DOHH2 (cell line): ENCODE results near the gene FAM219A.

ENCODE experiments used
- H3F3A ChIP-seq: fragments of 200-600 bp; sonication (generic), shearing (Covaris generic); 2 replicates; pipeline ENCODE4 v1.6.0; 2016; ENCODE audit warnings: antibody characterized with exemption, mild to moderate bottlenecking; ENCODE audit not compliant: control insufficient read depth, insufficient read depth
- H3K27ac ChIP-seq: fragments of 200-600 bp; sonication (generic); 2 replicates; pipeline ENCODE4 v1.5.1; 2014; ENCODE audit warnings: low read depth, mild to moderate bottlenecking, low read length, moderate library complexity
- H3K27me3 ChIP-seq: fragments of 200-600 bp; sonication (generic); 2 replicates; pipeline ENCODE4 v1.6.1; 2014; ENCODE audit warnings: mild to moderate bottlenecking, low read length, mixed read lengths; ENCODE audit not compliant: control insufficient read depth
- H3K36me3 ChIP-seq: fragments of 200-600 bp; sonication (generic); 2 replicates; pipeline ENCODE4 v1.6.1; 2014; ENCODE audit warnings: mild to moderate bottlenecking, low read length, moderate library complexity, mixed read lengths; ENCODE audit not compliant: control insufficient read depth
- H3K4me1 ChIP-seq: fragments of 200-600 bp; sonication (generic); 2 replicates; pipeline ENCODE4 v1.6.1; 2014; ENCODE audit warnings: mild to moderate bottlenecking, low read length, mixed read lengths; ENCODE audit not compliant: control insufficient read depth
- H3K4me2 ChIP-seq: fragments of 200-600 bp; sonication (generic); 2 replicates; pipeline ENCODE4 v1.6.0; 2014; ENCODE audit warnings: mild to moderate bottlenecking, low read length, moderate library complexity
- H3K4me3 ChIP-seq: fragments of 200-600 bp; sonication (generic); 2 replicates; pipeline ENCODE4 v1.5.1; 2014; ENCODE audit warnings: mild to moderate bottlenecking, low read length, mixed read lengths
- H3K79me2 ChIP-seq: fragments of 200-600 bp; sonication (generic); 2 replicates; pipeline ENCODE4 v1.6.1; 2014; ENCODE audit warnings: mild to moderate bottlenecking, low read length, mixed read lengths; ENCODE audit not compliant: control insufficient read depth
- H3K9me2 ChIP-seq: fragments of 200-600 bp; sonication (generic); replicated peaks from 2 replicates; pipeline ENCODE4 v1.6.1; 2014; ENCODE audit warnings: mild to moderate bottlenecking, low read length, mixed read lengths; ENCODE audit not compliant: control insufficient read depth
- H3K9me3 ChIP-seq: fragments of 200-600 bp; sonication (generic); 2 replicates; pipeline ENCODE4 v1.6.1; 2014; ENCODE audit warnings: antibody characterized with exemption, low read length, mixed read lengths; ENCODE audit not compliant: control insufficient read depth, insufficient read depth
- H4K20me1 ChIP-seq: fragments of 200-600 bp; sonication (generic); 2 replicates; pipeline ENCODE4 v1.6.0; 2014; ENCODE audit warnings: low read depth, mild to moderate bottlenecking, antibody characterized with exemption, low read length, moderate library complexity; ENCODE audit not compliant: control insufficient read depth, insufficient read depth
- EZH2phosphoT487 ChIP-seq: fragments of 200-600 bp; sonication (generic); IDR thresholded peaks from 2 replicates; pipeline ENCODE4 v1.6.1; 2017; ENCODE audit warnings: borderline replicate concordance, mild to moderate bottlenecking, antibody characterized with exemption, low read length, moderate library complexity, mixed read lengths
- TF ChIP-seq, protein P1 (sequence below): fragments of 200-600 bp; sonication (generic); IDR thresholded peaks from one replicate; pipeline ENCODE4 v1.5.1; 2014; ENCODE audit warnings: antibody characterized with exemption, mild to moderate bottlenecking, low read depth, low read length; ENCODE audit not compliant: poor library complexity, severe bottlenecking

Gene FAM219A

GRCh38 chr9:34409154-34409553 lies 49.2 kb downstream of the FAM219A start:
- Histone ChIP-seq H4K20me1 (no peaks in the 10 kb centered on the region), H3F3A (no peaks in the 10 kb centered on the region), H3K4me3 (no peak overlapping the region), H3K36me3 (no peaks in the 10 kb centered on the region), H3K27me3 (no peaks in the 10 kb centered on the region), H3K4me1 (no peaks in the 10 kb centered on the region), H3K27ac (no peak overlapping the region), H3K4me2 (no peak overlapping the region), H3K9me3 (no peaks in the 10 kb centered on the region), H3K9me2 (no peaks in the 10 kb centered on the region), H3K79me2 (no peaks in the 10 kb centered on the region)
- TF ChIP-seq, protein P1, sequence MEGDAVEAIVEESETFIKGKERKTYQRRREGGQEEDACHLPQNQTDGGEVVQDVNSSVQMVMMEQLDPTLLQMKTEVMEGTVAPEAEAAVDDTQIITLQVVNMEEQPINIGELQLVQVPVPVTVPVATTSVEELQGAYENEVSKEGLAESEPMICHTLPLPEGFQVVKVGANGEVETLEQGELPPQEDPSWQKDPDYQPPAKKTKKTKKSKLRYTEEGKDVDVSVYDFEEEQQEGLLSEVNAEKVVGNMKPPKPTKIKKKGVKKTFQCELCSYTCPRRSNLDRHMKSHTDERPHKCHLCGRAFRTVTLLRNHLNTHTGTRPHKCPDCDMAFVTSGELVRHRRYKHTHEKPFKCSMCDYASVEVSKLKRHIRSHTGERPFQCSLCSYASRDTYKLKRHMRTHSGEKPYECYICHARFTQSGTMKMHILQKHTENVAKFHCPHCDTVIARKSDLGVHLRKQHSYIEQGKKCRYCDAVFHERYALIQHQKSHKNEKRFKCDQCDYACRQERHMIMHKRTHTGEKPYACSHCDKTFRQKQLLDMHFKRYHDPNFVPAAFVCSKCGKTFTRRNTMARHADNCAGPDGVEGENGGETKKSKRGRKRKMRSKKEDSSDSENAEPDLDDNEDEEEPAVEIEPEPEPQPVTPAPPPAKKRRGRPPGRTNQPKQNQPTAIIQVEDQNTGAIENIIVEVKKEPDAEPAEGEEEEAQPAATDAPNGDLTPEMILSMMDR: no peak
- TF ChIP-seq EZH2phosphoT487: no peak

GRCh38 chr9:34408173-34408572 lies 50.2 kb downstream of the FAM219A start:
- Histone ChIP-seq H3K27me3 (no peaks in the 10 kb centered on the region), H3K9me3 (no peaks in the 10 kb centered on the region), H3K79me2 (no peaks in the 10 kb centered on the region), H3K4me1 (no peaks in the 10 kb centered on the region), H4K20me1 (no peaks in the 10 kb centered on the region), H3K27ac (no peak overlapping the region), H3K9me2 (no peaks in the 10 kb centered on the region), H3K4me3 (no peak overlapping the region), H3K4me2 (no peak overlapping the region), H3K36me3 (no peaks in the 10 kb centered on the region), H3F3A (no peaks in the 10 kb centered on the region)
- TF ChIP-seq, protein P1: no peak
- TF ChIP-seq EZH2phosphoT487: no peak

DNA sequence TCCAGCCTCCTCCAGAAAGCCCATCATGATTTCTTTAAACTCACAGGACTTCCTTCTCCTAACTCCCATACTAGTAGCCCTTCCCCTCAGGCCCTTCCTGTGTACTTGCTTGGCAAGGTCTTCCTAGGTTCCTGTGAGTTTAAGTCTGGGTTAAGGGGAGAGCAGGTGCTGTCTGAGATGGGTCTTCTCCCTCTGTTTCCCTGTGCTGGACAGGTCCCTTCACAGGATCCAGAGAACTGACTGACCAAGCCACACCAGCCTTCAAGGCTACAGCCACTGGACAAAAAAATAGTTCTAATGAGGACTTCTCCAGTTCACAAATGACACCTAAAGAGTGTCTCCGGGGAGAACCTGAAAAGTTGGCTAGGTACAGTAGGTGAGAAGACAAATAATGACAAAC lies 52.2 kb downstream of the FAM219A start:
- Histone ChIP-seq H3K27me3 (no peaks in the 10 kb centered on the region), H3K4me3 (no peak overlapping the region), H3K4me2 (no peak overlapping the region), H4K20me1 (no peaks in the 10 kb centered on the region), H3F3A (no peaks in the 10 kb centered on the region), H3K36me3 (no peaks in the 10 kb centered on the region), H3K79me2 (no peaks in the 10 kb centered on the region), H3K4me1 (no peaks in the 10 kb centered on the region), H3K9me3 (no peaks in the 10 kb centered on the region), H3K27ac (no peak overlapping the region), H3K9me2 (no peaks in the 10 kb centered on the region)
- no peak for TF ChIP-seq EZH2phosphoT487

DNA sequence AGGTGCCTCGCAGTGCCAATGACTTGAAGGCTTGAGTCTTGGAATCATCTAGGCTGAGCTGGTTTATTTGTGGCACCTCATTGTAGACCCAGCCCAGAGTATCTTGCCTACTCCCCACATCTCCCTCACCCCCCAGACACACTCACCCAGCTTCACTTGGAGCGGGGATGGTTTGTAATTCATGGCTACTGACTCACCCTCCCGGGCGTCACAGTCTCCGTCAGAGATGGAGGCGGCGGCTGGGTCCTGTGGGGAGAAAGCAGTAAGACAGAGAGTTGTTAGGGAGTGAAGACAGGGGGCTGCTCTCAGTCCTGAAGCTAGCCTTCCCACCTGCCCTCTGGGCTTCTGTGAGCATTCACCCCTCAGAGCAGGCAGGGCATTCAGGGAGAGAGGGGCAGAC lies 52.7 kb downstream of the FAM219A start:
- H3K4me3 ChIP-seq: no peak overlapping the region
- no peaks in the 10 kb centered on the region for H3K9me3 ChIP-seq
- H3K79me2 ChIP-seq: no peaks in the 10 kb centered on the region
- no peak overlapping the region for H3K27ac ChIP-seq
- no peaks in the 10 kb centered on the region for H4K20me1 ChIP-seq
- TF ChIP-seq, protein P1: no peak
- TF ChIP-seq EZH2phosphoT487: no peak
- H3K4me2 ChIP-seq: no peak overlapping the region
- H3K4me1 ChIP-seq: no peaks in the 10 kb centered on the region
- no peaks in the 10 kb centered on the region for H3K9me2 ChIP-seq
- H3F3A ChIP-seq: no peaks in the 10 kb centered on the region
- no peaks in the 10 kb centered on the region for H3K27me3 ChIP-seq
- H3K36me3 ChIP-seq: no peaks in the 10 kb centered on the region
